Fibroblast of the aortic adventitia (primary cell): ENCODE measurements around the gene SLIT3. TPM values are rescaled to one million over a fixed set of nuclear protein-coding genes. Genes with fewer than 3 reads are reported as not detected.

ENCODE experiments used
- DNase-seq: peaks from one replicate; pipeline ENCODE4 v3.0.0-alpha.2; 2010; ENCODE audit warnings: low read depth
- H3K4me3 ChIP-seq: 2 replicates; pipeline ENCODE4 v1.5.1; 2011; ENCODE audit warnings: low read depth, mild to moderate bottlenecking, control low read depth, low read length, moderate library complexity
- total RNA-seq: library from RNA; depleted of rRNA; stranded (reverse); fragments of >200 nt; gene quantifications from 2 replicates; pipeline ENCODE4 v1.2.3, GENCODE V29; 2012; ENCODE audit warnings: low replicate concordance
- TF ChIP-seq, protein P1 (sequence below): IDR thresholded peaks from 2 replicates; pipeline ENCODE4 v1.5.1; 2011; ENCODE audit warnings: mild to moderate bottlenecking, low read length, control low read depth, inconsistent platforms; ENCODE audit not compliant: insufficient read depth

SLIT3 gene
- total RNA-seq, 1 donor, result 65.3 TPM

DNA sequence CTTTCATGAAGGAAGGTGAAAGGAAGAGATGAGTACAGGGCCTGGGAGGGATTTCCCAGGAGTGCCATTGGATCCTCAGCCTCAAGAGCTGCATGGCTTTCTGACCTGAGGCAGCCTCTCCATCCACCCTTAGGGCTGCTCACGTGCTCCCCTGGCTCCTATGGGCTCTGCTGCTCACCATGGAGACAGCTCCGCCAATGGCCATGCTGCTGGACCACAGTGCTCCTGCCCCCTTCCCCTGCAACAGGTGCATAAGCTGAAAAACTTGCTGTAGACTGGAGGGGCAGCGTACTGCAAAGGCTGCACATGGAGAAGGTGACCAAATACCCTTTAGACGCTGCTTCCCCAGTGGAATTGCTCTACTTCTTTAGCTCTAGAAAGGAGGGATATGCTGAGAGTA, 609.0 kb downstream of the SLIT3 start:
- TF ChIP-seq, protein P1, sequence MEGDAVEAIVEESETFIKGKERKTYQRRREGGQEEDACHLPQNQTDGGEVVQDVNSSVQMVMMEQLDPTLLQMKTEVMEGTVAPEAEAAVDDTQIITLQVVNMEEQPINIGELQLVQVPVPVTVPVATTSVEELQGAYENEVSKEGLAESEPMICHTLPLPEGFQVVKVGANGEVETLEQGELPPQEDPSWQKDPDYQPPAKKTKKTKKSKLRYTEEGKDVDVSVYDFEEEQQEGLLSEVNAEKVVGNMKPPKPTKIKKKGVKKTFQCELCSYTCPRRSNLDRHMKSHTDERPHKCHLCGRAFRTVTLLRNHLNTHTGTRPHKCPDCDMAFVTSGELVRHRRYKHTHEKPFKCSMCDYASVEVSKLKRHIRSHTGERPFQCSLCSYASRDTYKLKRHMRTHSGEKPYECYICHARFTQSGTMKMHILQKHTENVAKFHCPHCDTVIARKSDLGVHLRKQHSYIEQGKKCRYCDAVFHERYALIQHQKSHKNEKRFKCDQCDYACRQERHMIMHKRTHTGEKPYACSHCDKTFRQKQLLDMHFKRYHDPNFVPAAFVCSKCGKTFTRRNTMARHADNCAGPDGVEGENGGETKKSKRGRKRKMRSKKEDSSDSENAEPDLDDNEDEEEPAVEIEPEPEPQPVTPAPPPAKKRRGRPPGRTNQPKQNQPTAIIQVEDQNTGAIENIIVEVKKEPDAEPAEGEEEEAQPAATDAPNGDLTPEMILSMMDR, result no peak
- H3K4me3 ChIP-seq, result no peak overlapping the region
- no peak for DNase-seq

DNA sequence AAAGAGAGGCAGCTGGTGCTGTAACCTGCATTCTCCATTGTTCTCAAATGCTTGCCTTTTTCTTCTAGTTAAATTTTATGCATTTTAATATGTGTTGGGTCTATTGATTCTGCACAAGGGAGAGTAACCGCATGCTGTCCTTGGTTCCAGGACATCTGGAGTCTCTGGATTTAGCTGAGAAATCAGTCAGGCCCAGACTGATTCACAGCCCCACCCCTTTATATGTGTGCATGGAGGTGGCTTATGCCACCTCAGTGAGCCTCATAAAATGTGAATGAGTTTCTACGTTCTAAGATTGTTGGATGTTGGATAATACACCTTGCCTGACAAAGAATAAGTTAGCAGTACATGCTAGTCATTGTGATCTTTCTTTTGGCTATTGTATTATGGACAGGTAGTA, 611.7 kb downstream of the SLIT3 start:
- TF ChIP-seq, protein P1, result no peak
- no peak overlapping the region for H3K4me3 ChIP-seq
- no peak for DNase-seq

DNA sequence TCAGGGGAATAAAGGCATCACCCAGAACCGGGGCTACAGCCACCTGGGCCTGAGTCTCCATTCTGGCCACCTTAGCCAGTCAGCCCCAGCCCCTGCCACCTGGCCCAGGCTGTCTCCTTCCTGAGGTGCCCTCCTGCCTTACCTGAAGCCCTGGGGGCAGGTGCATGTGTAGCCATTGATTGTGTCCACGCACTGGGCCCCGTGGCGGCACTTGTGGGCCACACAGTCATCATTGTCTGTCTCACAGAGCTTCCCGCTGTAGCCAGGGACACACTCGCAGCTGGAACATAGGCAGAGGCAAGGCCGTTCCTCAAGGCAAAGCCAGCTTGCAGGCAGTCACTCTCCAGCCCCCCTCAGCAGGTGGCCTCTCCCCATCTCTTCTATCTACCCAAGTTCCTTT, 614.1 kb downstream of the SLIT3 start:
- no peak for DNase-seq
- no peak overlapping the region for H3K4me3 ChIP-seq
- TF ChIP-seq, protein P1, result no peak

DNA sequence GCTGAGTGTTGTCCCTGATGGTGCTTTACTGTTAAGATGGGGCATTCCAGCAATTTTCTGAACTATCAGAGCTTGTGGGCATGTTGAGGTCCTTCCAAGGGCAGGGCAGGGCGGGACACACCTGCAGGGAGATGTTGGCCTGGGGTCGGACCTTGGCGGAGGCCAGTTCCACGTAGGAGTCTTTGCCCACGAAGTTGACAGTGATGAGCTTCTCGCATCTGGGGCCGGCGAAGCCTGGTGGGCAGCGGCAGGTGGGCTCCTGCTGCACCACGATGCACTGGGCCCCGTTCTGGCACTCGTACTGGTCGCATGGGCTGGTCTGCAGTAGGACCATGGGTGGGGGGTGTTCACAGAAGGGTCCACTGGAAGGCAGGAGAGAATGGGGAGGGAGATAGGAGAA, 615.4 kb downstream of the SLIT3 start:
- H3K4me3 ChIP-seq, result no peak overlapping the region

DNA sequence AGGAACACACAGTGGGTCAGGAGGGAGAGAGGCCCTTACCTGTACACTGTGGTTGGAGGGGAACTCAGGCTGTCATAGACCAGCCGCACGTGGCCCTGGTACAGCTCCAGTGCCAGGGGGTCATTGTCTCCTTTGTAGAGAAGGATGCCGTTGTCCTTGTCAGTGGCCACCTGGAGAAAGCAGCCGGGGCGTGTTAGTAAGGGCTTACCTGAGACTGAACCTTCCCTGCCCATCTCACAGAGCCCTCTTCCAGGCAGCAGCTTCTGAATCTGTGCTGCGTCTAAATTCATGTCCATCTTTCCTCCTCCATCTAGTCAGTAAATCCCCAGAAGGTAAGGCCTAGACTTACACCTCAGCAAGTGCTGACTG, 617.0 kb downstream of the SLIT3 start:
- no peak overlapping the region for H3K4me3 ChIP-seq
- no peak for DNase-seq
- TF ChIP-seq, protein P1, result no peak

More for the DNA sequence above, 615.4 kb downstream of the SLIT3 start:
- DNase-seq, result no peak
- TF ChIP-seq, protein P1, result no peak

DNA sequence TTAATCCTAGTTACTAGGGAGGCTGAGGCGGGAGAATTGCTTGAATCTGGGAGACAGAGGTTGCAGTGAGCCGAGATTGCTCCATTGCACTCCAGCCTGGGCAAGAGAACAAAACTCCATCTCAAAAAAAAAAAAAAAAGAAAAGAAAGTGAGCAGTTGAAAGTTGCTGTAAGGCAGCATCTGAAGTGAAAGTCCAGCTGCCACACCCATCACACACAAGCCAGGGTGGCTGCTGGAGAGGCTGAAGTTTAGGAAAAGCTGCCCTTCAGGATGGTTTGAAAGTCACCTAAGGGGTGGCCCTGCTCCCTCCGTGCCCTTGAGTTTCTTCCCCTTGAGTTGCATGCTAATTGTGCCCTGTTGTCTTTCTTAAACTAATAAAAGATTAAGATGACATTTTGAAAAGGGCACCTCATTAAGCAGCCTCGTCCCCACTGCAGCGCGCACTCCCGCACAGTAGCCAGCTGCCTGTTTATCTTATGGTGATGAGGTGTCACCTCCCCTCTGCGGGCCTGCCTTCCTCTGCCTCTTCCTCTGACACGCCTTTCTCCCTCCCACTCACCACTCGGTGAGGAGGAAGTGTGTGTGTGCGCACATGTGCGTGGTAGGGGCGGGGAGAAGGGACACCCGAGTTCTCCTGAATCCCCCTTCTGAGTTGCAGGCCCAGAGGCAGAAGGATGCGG, 617.6 kb downstream of the SLIT3 start:
- peak; percentile 39 for DNase-seq
- no peak overlapping the region for H3K4me3 ChIP-seq
- TF ChIP-seq, protein P1, result no peak
